ENCODE data around the gene GBA2.
A peak's percentile ranks its signal among the peaks of the same experiment; 100 is the strongest.

GBA2 gene

DNA sequence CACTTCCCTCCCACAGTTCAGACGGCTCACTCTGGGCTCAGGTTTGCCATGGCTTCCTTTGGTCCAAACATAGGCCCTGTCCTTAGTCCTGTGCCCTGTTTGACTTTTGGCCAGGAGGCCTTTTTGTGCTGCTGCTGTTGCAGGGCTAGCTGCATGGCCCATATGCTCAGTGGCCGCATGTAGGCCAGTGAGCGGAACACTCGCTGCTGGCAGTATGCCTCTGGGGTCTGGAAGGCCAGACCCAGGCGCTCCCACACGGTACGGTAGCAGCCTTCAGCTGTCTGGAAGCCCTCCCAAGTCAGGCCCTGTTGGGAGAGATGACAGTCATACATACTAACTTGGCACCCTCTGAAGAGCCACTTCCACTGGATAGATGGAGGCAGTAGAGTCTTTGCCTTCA is 11.9 kb downstream of the GBA2 start:
- no peak for DNase-seq

DNA sequence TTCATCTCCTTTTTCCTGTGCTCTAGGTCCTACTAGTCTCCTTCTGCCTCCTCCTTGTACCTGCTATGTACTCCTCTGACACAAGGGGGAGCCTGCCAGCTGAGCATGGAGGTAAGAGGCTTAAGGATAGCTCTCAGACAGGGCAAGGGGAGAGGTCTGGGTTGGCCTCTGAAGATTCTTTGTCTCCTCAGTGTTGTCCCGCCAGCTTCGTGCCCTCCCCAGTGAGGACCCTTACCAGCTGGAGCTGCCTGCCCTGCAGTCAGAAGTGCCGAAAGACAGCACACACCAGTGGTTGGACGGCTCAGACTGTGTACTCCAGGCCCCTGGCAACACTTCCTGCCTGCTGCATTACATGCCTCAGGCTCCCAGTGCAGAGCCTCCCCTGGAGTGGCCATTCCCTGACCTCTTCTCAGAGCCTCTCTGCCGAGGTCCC is 12.8 kb downstream of the GBA2 start:
- peak; percentile 74 for DNase-seq

DNA sequence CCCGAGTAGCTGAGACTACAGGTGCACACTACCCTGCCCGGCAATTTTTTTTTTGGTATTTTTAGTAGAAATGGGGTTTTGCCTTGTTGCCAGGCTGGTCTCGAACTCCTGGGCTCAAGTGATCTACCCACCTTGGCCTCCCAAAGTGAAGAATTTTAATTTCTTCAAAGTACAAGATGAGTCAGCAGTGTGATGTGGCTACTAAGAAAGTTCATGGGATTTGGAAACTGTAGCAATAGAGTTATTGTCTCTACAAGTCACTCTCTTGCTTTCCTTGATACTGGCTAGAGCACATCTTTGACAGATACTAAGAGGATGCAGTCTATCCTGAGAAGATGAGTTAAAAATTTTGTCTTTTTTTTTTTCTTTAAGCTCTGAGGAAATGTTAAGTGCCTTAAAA is 14.9 kb downstream of the GBA2 start:
- no peak for DNase-seq

DNA sequence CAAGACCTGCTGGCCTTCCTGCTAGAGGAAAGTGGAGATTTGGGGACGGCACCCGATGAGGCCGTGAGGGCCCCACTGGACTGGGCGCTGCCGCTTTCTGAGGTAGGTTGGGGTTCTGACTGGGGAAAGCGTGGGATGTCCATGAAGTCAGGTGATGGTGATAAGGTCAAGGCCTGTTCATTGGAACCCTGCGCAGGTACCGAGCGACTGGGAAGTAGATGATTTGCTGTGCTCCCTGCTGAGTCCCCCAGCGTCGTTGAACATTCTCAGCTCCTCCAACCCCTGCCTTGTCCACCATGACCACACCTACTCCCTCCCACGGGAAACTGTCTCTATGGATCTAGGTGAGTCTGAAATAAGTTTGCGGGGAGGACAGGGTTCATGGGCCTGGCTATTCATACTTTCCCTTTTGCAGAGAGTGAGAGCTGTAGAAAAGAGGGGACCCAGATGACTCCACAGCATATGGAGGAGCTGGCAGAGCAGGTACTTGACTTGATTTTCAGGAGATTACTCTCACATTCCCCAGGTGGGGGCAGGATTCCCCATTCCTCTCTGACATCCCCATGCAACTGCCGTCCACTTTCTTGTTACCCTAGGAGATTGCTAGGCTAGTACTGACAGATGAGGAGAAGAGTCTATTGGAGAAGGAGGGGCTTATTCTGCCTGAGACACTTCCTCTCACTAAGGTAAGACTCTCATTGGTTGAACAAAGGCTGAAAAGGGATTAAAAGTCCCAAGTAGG is 16.1 kb downstream of the GBA2 start:
- DNase-seq = peak; percentile 47

DNA sequence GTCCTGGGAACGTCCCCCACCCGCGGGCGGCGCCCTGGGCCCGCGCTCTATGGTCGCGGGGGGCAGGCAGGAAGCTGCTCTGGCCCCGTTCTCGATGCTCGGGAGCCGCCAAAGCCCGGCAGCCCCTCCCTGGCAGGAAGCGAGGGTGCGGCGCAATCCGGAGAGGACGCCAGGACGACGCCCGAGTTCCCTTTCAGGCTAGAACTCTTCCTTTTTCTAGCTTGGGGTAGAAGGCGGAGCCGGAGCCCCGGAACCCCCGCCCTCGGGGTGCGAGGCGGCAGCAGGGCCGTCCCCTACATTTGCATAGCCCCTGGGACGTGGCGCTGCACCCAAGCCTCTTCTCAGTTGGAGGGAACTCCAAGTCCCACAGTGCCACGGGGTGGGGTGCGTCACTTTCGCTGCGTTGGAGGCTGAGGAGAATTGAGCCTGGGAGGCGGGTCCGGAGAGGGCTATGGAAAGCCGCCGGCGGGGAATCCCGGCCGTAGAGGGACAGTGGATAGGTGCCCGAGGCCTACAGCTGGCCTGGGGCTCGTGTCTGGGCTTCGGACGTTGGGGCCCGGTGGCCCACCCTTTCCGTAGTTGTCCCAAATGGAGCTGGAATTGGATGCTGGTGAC is 16.7 kb downstream of the GBA2 start, which contains the start of the genes CREB3 and TLN1:
CREB3 (plus strand) TSS at position 482 of the 615 bp plus-strand sequence; CDS start at position 589, 107 bp downstream.
TLN1 (minus strand) TSS at position 11 of the 615 bp plus-strand sequence. CDS start 6,501 bp downstream, outside the sequence.
- peak; percentile 98 for DNase-seq

DNA sequence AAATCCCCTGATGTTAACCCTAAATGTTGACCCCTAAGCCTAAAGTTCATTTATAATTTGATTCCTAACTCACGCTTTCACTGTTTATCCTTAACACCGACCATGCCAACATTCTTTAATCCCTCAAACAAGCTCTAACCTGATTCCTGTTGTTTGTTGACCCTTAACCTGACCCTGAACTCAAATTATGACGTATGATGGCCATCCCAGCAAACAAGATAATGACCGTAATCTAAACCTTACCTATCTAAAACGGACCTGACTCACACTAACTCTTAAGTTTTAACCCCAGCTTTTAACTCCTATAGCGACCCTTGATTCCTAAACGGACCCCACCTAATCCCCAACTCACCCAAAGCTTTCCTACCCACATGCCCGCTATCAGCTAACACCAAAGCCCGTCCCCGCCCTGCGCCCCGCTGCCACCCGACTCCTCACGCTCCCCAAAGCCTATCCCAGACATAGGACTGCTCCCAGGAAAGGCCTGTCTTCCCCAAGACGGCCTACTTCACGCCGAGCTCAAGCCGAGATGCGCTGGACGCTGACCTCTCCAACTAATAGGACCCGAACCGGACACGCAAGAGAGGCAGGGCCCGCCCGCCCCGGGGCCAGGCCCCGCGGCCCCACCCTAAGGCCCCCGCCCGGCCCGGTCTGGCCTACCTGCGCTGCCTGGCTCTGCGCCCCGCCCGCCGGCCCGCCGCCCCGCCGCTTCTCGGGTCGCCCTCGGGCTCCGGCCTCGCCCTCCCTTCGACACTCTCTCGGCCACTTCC is 17.4 kb downstream of the GBA2 start:
- peak; percentile 47 for DNase-seq

DNA sequence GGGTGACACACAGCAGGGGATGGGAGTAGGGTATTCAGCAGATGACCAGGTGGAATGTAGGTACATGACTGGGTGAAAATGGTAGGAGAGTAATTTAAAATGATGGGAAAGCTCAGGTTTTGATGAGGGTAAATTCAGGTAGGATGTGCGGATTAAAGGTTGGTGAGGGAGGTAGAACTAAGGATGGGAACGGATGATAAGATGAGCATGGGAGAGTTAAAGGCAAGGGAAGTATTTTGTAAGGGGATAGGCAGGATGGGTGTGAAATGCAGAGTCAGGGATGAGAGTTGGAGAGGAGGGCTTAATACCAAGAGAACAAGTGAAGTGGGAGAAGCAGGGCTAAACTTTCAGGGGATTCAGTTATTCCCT is 18.6 kb downstream of the GBA2 start:
- DNase-seq = no peak

DNA sequence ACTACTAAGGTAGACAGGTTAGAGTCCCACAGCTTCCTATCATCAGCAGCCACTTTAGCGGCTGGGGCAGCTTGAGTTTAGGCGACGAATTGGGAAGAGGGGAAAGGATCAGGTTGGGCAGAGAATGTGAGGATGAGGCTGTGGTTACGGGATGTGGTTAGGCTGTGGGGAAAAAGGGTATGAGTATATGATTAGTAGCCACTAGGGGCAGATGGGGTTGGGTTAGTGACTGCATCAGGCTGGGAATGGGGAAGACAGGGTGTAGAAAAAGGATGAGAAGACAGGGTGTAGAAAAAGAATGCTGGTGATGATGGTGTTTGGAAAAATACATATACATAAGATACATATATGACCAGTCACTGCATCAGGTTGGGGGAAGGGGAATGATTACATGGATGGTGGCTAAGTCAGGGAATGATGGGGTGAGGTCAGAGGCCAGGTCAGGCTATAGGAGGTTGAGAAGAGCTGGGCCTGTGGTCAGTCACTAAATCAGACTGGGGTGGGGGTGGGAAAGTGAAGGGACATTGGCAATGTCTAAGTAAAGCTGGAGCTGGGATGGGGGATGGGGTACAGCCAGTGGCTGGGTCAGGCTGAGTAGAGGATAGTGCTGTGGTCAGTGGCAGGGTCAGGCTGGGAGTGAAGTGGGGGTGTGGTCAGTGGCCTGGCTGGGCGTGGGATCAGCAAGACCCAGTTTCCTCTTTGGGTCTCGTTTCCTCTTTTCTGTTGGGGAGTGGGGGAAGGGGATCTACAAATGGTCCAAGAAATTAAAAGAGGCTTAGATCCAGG is 19.1 kb downstream of the GBA2 start:
- DNase-seq = peak; percentile 45

DNA sequence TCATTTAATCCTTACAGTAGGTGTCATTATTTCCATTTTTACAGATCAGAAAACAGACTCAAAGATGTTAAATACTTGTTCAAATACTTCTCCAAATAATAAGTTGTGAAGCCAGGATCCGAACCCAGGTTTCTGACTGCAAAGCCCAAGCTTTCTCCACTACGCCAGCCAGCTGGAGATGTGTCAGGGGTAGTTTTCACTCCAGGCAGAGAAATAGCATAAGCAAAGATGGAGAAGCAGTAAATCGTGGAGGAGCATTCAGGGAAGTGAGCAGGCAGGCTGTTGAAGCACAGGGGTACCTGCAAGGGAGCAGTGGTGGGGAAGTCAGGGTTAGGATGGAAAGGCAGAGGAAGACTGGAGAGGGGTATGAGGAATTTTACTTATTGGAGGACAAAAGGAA is 19.9 kb downstream of the GBA2 start:
- no peak for DNase-seq

DNA sequence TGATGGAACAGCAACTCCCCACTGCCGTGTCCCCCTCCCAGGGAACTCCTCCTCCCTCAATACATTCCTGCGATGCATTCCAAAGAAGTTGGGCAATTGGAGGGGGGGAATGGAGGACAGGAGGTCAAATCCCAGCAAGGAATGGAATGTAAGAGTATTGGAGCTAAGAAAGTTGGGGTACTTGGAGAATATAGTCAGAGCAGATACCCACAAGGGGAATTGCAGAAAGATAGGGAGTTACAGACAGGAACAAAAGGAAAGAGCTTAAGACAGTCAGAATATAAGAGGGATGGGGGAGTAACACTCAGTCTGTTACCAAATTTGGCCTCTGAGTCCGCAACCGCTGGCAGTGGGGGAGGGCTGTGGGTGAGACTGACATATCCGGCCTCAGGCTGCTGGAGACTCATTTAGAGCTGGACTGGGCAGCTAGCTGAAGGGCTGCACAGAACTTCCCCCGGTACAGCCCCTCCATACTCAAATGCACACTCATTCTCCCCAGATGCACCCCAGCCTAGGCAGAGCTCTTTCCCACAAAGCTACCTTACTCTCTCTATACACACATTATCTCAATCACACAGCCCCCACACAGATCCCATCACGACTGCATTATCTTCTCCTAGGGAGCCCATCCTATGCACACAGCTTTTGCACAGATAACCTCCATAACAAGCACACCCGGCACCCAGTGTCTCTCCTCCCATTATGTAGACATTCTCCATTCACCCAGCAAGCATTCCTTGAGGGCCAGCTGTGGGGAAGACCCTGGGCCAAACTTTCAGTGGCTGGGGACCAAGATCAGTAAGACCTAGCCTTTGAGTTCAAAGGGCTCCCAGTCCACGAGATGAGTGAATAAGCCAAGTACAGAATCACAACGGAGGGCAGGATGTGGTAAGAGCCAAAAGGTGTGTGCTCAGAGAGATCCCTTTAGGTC is 20.7 kb downstream of the GBA2 start:
- peak; percentile 68 for DNase-seq

DNA sequence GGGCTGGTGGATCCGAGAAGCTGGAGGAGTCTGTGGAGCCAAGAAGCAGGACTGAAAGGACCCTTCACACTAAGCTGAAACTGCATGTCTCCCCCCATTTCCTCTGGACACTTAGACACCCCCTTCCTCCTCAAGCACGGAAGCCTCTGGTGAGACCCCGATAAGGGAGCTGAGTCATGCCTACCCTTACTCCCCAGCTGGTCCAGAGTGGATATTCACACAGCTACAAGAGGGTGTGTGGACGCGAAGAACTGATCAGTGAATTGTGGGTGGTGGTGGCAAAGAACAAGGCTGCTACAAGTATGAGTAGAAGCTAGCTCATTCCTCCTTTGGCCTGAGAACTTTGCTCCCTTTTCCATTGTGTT is 21.4 kb downstream of the GBA2 start:
- no peak for DNase-seq

DNA sequence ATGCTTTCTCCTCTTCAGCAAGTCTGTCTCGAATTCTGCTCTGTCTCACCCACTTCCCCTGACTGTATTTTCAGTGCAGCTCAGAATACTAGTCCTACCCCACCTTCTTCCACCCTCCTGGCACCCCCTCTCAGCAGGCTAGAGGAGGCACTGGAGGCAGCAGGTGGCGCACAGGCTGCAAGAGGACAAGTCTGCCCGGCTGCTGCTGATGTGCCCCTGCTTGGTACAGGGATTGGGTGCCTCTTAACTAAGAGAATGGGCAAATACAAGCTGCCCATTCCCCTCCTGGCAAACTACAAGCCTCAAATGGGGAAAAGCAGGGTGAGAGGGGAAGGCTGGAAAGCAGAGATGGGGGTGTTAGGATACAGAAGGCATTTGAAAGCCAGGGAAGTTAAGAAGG is 22.1 kb downstream of the GBA2 start:
- DNase-seq = peak; percentile 26

DNA sequence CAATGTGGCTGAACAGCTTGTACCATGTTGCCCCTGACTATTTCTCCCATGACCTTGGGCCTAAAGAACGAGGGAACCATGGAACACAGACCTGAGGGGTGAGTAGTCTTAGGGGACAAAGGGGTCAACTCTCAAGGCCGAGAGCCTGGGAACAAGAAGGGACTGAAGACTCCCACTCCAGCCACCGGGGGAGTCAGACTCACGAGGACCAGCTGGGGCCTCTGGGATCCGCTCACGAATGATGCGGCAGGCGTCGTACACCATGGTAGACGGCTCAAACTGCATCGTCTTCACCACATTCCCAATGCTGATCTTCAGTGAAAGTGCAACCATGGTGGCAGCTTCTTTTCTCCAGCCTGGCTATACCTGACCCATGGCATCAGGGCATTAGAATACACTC is 23.7 kb downstream of the GBA2 start:
- DNase-seq = no peak

DNA sequence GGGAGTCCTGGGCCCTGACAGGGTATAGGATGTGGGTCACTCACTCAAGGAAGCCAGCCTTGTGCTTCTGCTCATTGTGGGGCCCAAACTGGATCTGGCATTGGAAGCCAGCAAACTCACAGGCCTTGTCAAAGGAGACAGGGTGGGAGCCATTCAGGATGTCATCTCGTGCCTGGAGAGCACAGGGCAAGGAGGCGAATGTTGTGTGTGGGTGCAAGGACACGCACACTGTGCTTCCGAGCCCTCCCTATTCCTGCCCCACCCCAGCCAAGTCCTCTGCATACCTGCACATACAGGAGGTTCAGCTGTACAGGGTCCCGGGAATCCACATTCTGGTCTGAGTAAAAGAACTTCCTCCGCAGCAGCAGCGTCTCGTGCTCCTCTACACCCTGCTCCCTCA is 25.1 kb downstream of the GBA2 start:
- no peak for DNase-seq

DNA sequence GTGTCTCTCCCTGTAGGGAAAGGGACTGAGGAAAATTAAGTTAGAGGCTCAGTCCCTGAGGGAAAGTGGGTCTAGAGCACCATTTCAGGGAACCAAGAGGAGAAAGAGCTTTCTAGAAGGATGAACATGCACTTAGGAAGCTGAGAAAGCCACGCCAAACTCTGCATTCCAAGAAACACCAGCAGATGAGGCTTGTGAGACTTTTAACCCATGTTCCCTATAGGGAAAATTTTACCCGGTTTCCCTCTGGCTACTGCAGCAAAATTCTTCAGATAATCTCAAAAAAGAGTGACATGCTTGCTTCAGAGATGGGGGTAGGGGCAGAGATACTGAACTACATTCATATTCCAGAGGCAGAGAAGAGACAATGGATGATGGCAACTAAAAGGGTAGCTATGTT is 25.6 kb downstream of the GBA2 start:
- DNase-seq = no peak

DNA sequence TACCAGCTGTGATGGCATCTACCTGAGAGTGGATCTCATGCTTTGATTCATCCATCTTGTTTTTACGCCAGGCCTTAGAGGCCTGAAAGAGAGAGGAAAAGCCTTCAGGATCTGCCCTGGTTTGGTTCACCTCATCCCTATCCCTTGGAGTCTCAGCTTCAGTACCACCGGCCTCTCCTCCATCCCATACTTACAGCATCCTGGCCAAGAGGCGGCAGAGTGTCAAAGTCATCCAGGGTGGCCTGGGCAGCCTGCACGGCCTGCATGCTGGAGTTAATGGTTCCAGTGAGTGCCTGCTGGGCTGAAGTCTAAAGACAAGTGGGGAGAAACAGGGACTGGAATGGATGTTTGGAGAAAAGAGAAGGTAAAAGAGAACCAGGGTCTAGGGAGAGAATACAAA is 29.5 kb downstream of the GBA2 start:
- DNase-seq = no peak

DNA sequence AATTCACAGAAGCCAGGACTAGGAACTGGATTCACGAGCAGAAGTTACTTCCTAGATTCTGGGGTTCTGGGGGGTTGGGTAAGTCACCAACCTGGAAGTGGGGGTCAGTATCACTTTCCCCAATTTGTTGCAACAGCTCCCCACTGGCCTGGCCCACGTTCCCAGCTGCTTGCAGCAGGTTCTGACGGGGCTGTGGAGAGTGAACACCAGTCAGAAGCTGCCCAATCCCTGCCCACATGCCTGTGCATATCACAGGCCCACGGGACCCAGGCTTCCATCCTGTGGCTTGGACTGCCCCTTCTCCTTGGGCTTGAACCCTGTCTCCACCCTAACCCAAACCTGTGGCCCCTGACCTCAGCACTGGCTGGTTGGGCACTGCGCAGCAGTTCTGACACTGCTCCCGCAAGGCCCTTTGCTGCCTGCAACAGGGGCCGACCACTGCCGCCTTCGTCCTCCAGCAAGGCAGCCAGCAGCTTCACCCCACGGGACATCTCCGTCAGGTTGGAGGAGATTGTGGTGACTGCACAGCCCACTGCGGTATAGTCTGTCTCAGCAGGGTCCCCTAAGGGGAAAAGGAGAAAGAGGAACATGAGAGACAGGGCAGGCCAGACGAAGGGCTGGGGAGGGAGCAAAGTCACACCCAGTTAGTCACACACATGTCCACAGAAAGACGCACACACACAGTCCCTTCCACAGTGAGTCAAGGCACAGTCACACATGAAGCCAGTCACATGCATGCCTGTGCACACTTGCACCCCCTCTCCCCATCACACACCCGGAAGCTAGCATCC is 30.1 kb downstream of the GBA2 start:
- no peak for DNase-seq

DNA sequence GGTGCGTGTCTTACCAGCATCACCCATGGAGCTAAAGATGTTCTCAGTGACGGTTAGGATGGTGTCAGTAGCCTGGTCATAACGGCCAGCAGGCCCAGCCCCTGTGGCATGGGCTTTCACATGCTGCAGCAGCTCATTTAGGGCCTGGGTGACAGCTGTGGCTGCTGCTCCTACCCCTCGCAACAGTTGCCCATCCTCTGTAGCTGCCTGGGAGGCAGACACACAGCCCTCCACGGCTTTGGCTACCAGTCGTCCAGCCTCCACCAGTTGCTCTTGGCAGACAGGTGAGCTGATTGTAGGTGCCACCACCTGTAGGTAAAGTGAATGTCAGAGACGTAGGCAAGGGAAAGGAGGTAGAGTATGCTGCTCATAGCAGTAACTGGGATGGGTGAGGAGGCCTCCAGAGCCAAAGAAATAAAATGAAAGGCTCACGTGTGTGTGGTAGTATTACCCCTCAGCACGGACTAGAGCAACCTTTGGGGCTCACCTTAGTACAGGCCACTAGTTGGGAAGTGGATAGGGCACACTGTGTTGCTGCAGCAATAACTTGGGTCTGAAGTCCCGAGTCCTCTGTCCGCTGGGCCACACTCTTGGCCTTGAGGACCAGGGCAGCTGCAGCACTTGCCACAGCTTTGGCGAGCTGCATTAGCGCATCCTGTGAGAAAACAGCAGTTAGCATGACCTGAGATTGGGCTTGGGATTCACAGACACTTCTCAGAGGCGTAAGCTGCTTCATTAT is 31.7 kb downstream of the GBA2 start:
- DNase-seq = no peak

DNA sequence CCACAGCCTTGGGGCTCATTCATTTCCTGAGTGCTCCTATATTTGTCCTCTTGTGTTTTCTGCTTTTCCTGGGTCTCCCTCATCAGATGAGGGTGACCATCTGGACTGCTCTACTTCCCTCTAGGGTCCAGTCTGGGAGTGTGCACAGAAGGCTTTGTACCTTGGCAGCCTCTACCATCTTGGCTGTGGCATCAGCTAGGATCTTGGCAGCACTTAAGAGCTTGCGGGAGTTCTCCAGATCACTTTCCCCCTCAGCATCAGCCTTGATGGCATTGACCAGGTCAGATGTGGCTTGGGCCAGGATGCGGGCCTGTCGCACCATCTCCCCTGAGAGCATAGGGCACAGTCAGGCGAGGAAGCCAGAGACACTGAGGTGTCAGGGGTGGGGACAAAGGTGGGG is 32.8 kb downstream of the GBA2 start:
- no peak for DNase-seq

DNA sequence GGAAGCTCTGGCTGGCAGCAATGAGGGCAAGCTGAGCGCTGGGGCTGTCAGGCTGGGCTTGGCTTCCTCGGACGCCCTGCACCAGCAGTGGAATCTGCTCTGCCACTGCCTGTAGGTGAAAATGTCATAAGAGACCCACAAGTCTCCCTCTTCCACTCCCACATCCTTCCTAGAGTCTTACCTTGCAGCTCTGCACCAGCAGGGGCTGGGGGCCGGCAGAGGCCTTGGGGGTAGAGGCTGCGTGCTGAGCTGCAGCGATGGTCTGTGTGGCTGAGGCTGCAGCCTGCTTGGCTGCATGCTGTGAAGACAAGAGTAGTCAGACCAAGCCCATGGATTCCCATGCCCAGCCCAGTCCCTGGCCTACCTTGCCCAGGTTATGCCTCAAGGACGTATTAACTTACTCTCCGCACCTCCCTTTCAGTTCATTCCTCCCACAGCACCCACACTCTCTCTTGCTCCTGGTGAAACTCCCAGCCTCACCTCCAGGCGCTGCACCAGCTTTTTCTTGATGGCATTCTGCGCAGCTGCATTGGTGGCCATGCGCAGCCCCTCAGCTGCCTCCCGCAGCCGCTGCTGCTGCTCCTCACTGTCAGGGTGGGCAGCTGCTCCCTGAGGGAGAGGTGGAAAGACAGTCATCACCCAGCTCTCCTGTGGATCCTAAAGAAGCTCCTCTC is 34.3 kb downstream of the GBA2 start:
- DNase-seq = no peak

All from stimulated activated CD4-positive, alpha-beta T cell treated with anti-CD3 and anti-CD28 coated beads, Interleukin-15, amount 100 ng/mL, for 24 hours (primary cell).